CD14-positive monocyte (primary cell): ENCODE data around the gene AHNAK2. TPM values are rescaled to one million over a fixed set of nuclear protein-coding genes. Genes with fewer than 3 reads are reported as not detected.

ENCODE experiments used
- DNase-seq, 3 donors: peaks; one replicate each; pipeline ENCODE4 v3.0.0-alpha.2; 2011 to 2022
- H2AFZ ChIP-seq: 2 replicates; pipeline ENCODE4 v1.6.0; 2012; ENCODE audit warnings: mild to moderate bottlenecking, low read depth, low read length, inconsistent platforms; ENCODE audit not compliant: insufficient read depth, poor library complexity, severe bottlenecking
- H3K27ac ChIP-seq, 2 donors: 1 replicate in 1 of 2; 2 replicates in 1 of 2; pipeline ENCODE4 v1.5.1; 2012 to 2013; ENCODE audit warnings: low read length in 2 of 2, control low read depth in 1 of 2, inconsistent platforms in 1 of 2, low read depth in 1 of 2, mild to moderate bottlenecking in 1 of 2
- H3K27me3 ChIP-seq, 2 donors: one replicate each; pipeline versions ENCODE4 v1.6.0 to v1.6.1; 2011 to 2013; ENCODE audit warnings: low read length in 2 of 2; ENCODE audit not compliant: control insufficient read depth in 2 of 2, insufficient read depth in 2 of 2
- H3K36me3 ChIP-seq, 2 donors: replicated peaks in 1 of 2; 1 replicate in 1 of 2; 2 replicates in 1 of 2; pipeline versions ENCODE4 v1.5.1 to v1.6.1; 2012 to 2013; ENCODE audit warnings: low read length in 2 of 2, control low read depth in 1 of 2, inconsistent platforms in 1 of 2, mild to moderate bottlenecking in 1 of 2; ENCODE audit not compliant: insufficient read depth in 2 of 2, control insufficient read depth in 1 of 2
- H3K4me1 ChIP-seq, 2 donors: 1 replicate in 1 of 2; 2 replicates in 1 of 2; pipeline versions ENCODE4 v1.5.1 to v1.6.1; 2012 to 2013; ENCODE audit warnings: low read length in 2 of 2, control low read depth in 1 of 2, inconsistent platforms in 1 of 2, mild to moderate bottlenecking in 1 of 2, moderate library complexity in 1 of 2; ENCODE audit not compliant: insufficient read depth in 2 of 2, control insufficient read depth in 1 of 2
- H3K4me2 ChIP-seq: replicated peaks from 2 replicates; pipeline ENCODE3; 2012; ENCODE audit warnings: low read length, moderate library complexity, mild to moderate bottlenecking; ENCODE audit not compliant: poor library complexity, severe bottlenecking; ENCODE audit errors: extremely low read depth
- H3K4me3 ChIP-seq, 3 experiments: fragments of 200-600 bp in 1 of 3; sonication (generic) in 1 of 3; replicated peaks in 1 of 3; 1 replicate in 2 of 3; 2 replicates in 1 of 3; pipeline ENCODE4 v1.5.1; 2011 to 2013; ENCODE audit warnings: low read length in 3 of 3, mild to moderate bottlenecking in 3 of 3, control low read depth in 2 of 3, low read depth in 2 of 3, inconsistent platforms in 1 of 3, moderate library complexity in 1 of 3
- H3K79me2 ChIP-seq: 2 replicates; pipeline ENCODE4 v1.6.0; 2012; ENCODE audit warnings: mild to moderate bottlenecking, control low read depth, inconsistent platforms, low read length, moderate library complexity; ENCODE audit not compliant: insufficient read depth
- H3K9ac ChIP-seq: 2 replicates; pipeline ENCODE4 v1.6.0; 2017; ENCODE audit warnings: low read length, mild to moderate bottlenecking; ENCODE audit not compliant: insufficient read depth, poor library complexity, severe bottlenecking
- H3K9me3 ChIP-seq, 2 donors: replicated peaks in 1 of 2; 1 replicate in 1 of 2; 2 replicates in 1 of 2; pipeline versions ENCODE4 v1.5.1 to v1.6.1; 2012 to 2013; ENCODE audit warnings: low read length in 2 of 2, control low read depth in 1 of 2; ENCODE audit not compliant: control insufficient read depth in 1 of 2, insufficient read depth in 1 of 2
- H4K20me1 ChIP-seq: 2 replicates; pipeline ENCODE4 v1.6.0; 2012; ENCODE audit warnings: mild to moderate bottlenecking, low read length, control low read depth, moderate library complexity; ENCODE audit not compliant: insufficient read depth
- H3K27ac Mint-ChIP-seq, 7 donors: one replicate each; pipeline ENCODE4 v1.8.0; 2020; ENCODE audit warnings: mild to moderate bottlenecking in 7 of 7, mixed read lengths in 7 of 7, moderate library complexity in 6 of 7, inconsistent platforms in 2 of 7
- H3K27me3 Mint-ChIP-seq, 3 donors: one replicate each; pipeline ENCODE4 v1.8.0; 2021 to 2022; ENCODE audit warnings: low read depth in 3 of 3, mild to moderate bottlenecking in 3 of 3, mixed read lengths in 3 of 3, moderate library complexity in 3 of 3, inconsistent platforms in 1 of 3
- H3K36me3 Mint-ChIP-seq, 2 donors: one replicate each; pipeline ENCODE4 v1.8.0; 2020; ENCODE audit warnings: mixed read lengths in 2 of 2, inconsistent platforms in 1 of 2, mild to moderate bottlenecking in 1 of 2
- H3K4me1 Mint-ChIP-seq: one replicate; pipeline ENCODE4 v1.8.0; 2020; ENCODE audit warnings: mild to moderate bottlenecking, mixed read lengths
- H3K4me3 Mint-ChIP-seq, 2 donors: one replicate each; pipeline ENCODE4 v1.8.0; 2020; ENCODE audit warnings: mild to moderate bottlenecking in 2 of 2, mixed read lengths in 2 of 2, moderate library complexity in 1 of 2
- H3K9me3 Mint-ChIP-seq, 7 donors: one replicate each; pipeline ENCODE4 v1.8.0; 2020 to 2022; ENCODE audit warnings: mixed read lengths in 7 of 7, mild to moderate bottlenecking in 6 of 7, moderate library complexity in 6 of 7, inconsistent platforms in 2 of 7
- WGBS: methylation state at CpG from one replicate; pipeline ENCODE4 v1.1.5; 2013; ENCODE audit warnings: missing lambda C conversion rate; ENCODE audit not compliant: insufficient coverage; 5-methylcytosine and 5-hydroxymethylcytosine counted together
- intact Hi-C, 2 donors: fragments of 100-400 bp; cut with micrococcal nuclease; formaldehyde crosslinking; loops; one replicate each; pipeline versions ENCODE4 v1.15.0 to v1.15.1; 2023
- polyA plus RNA-seq, 3 donors: library from polyadenylated mRNA; depleted of rRNA in 1 of 3; unstranded in 2 of 3; stranded (reverse) in 1 of 3; fragments of 300-500 nt in 2 of 3; fragments of >200 nt in 1 of 3; fragmentation: Illumina TruSeq in 2 of 3; gene quantifications; 1 replicate in 2 of 3; 2 replicates in 1 of 3; pipeline ENCODE4 v1.2.3, GENCODE V29; 2012 to 2021
- TF ChIP-seq, protein P1 (sequence below): fragments of 200-600 bp; IDR thresholded peaks from one replicate; pipeline ENCODE4 v1.8.0; 2022; ENCODE audit warnings: antibody characterized with exemption, mild to moderate bottlenecking

The AHNAK2 gene
- polyA plus RNA-seq, 3 donors: 0.01 TPM; not detected in 2

- intact Hi-C loops: no loop called here
- Mint-ChIP-seq H3K36me3 (peaks cover under 1 to 4% of the 10 kb centered on the region in 2 donors), H3K27ac (peak overlapping the region in 1 of 7 donors; percentile 25), H3K9me3 (peaks cover 0 to 4% (median 0%) of the 10 kb centered on the region in 7 donors), H3K4me3 (peak overlapping the region; percentile 20 to 72), H3K4me1 (no peaks in the 10 kb centered on the region), H3K27me3 (peaks cover 40 to 42% (median 42%) of the 10 kb centered on the region in 3 donors)
- no peaks in the 10 kb centered on the region for H4K20me1 ChIP-seq
- DNase-seq: peak in 1 of 3 donors; percentile 5
- 25% methylated on average over 10 of the region's 42 CpGs for WGBS
- no peak overlapping the region for H3K27ac ChIP-seq
- no peak overlapping the region for H3K4me3 ChIP-seq
- no peak overlapping the region for H3K4me2 ChIP-seq
- H3K4me1 ChIP-seq: peaks cover 5 to 8% of the 10 kb centered on the region in 2 donors
- peaks cover 7 to 34% of the 10 kb centered on the region in 2 donors for H3K27me3 ChIP-seq
- no peak overlapping the region for H3K9ac ChIP-seq
- TF ChIP-seq, protein P1, sequence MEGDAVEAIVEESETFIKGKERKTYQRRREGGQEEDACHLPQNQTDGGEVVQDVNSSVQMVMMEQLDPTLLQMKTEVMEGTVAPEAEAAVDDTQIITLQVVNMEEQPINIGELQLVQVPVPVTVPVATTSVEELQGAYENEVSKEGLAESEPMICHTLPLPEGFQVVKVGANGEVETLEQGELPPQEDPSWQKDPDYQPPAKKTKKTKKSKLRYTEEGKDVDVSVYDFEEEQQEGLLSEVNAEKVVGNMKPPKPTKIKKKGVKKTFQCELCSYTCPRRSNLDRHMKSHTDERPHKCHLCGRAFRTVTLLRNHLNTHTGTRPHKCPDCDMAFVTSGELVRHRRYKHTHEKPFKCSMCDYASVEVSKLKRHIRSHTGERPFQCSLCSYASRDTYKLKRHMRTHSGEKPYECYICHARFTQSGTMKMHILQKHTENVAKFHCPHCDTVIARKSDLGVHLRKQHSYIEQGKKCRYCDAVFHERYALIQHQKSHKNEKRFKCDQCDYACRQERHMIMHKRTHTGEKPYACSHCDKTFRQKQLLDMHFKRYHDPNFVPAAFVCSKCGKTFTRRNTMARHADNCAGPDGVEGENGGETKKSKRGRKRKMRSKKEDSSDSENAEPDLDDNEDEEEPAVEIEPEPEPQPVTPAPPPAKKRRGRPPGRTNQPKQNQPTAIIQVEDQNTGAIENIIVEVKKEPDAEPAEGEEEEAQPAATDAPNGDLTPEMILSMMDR: peak; percentile 15
- H3K9me3 ChIP-seq: peaks cover 0 to 3% of the 10 kb centered on the region in 2 donors
- no peaks in the 10 kb centered on the region for H3K79me2 ChIP-seq
- no peak overlapping the region for H2AFZ ChIP-seq
- H3K36me3 ChIP-seq: peaks cover 0 to 3% of the 10 kb centered on the region in 2 donors
These were observed 44.1 kb downstream of the AHNAK2 start for GRCh38 chr14:104933746-104934733.

DNA sequence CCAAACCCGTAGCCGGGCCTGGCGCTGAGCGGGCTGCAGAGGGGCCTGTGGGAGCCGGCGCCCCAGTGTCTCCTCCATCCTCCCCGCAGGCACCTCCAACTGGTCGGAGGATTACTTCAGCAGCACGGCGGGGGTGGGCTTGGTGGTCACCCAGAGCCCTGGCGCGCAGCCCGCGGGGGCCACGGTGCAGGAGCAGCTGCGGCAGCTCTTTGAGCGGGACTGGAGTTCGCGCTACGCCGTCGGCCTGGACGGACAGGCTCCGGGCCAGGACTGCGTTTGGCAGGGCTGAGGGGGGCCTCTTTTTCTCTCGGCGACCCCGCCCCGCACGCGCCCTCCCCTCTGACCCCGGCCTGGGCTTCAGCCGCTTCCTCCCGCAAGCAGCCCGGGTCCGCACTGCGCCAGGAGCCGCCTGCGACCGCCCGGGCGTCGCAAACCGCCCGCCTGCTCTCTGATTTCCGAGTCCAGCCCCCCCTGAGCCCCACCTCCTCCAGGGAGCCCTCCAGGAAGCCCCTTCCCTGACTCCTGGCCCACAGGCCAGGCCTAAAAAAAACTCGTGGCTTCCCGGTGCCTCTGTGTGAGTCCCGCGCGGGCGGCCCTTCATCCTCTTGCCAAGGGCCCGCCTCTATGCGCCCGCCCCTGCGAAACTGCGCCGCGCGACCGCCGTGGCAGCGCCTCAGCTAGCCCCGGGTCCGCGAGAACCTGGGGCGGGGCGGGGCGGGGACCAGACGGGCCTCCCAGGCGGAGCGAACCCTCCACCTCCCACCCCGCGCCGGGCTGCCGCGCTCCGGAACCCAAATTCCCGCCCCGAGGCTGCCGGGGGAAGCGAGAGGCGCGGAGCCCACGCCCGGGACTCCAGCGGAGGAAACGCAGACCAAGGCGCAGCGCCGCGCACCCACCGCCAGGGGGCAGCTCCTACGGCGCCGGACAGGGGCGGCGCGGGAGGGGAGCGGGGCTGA is 45.2 kb downstream of the AHNAK2 start:
- Histone ChIP-seq H2AFZ (peak overlapping the region; percentile 86), H3K27me3 (peaks cover 7 to 31% of the 10 kb centered on the region in 2 donors), H3K4me1 (peaks cover 5 to 8% of the 10 kb centered on the region in 2 donors), H3K36me3 (peaks cover 0 to 4% of the 10 kb centered on the region in 2 donors), H3K4me2 (peak overlapping the region; percentile 84), H3K4me3 (peak overlapping the region; percentile 29 to 74 (median 31)), H3K9ac (peak overlapping the region; percentile 57), H4K20me1 (no peaks in the 10 kb centered on the region), H3K9me3 (peaks cover 0 to 3% of the 10 kb centered on the region in 2 donors), H3K79me2 (no peaks in the 10 kb centered on the region), H3K27ac (no peak overlapping the region)
- peak; percentile 67 to 73 (median 73) for DNase-seq
- TF ChIP-seq, protein P1: peak; percentile 79
- Mint-ChIP-seq H3K4me3 (peak overlapping the region; percentile 77 to 83), H3K4me1 (no peaks in the 10 kb centered on the region), H3K27me3 (peaks cover 29 to 36% (median 33%) of the 10 kb centered on the region in 3 donors), H3K9me3 (peaks cover 0 to 4% (median 0%) of the 10 kb centered on the region in 7 donors), H3K27ac (no peak overlapping the region), H3K36me3 (peaks cover 4 to 5% of the 10 kb centered on the region in 2 donors)
- intact Hi-C loops: no loop called here
- 37% methylated on average over 72 of the region's 100 CpGs for WGBS
